Muscle layer of colon (tissue), 2 donors: ENCODE results near the gene PLA2G6.

Source experiments
- H3K27ac ChIP-seq: one replicate; pipeline ENCODE4 v1.7.0; 2013; ENCODE audit warnings: low read depth, mild to moderate bottlenecking, low read length, moderate library complexity
- H3K27me3 ChIP-seq, 2 donors: one replicate each; pipeline ENCODE4 v1.7.0; 2013; ENCODE audit warnings: low read length in 2 of 2, mild to moderate bottlenecking in 2 of 2; ENCODE audit not compliant: insufficient read depth in 2 of 2, control insufficient read depth in 1 of 2
- H3K36me3 ChIP-seq: one replicate; pipeline ENCODE4 v1.7.0; 2013; ENCODE audit warnings: mild to moderate bottlenecking, low read length; ENCODE audit not compliant: insufficient read depth
- H3K4me1 ChIP-seq: one replicate; pipeline ENCODE4 v1.7.0; 2013; ENCODE audit warnings: mild to moderate bottlenecking, low read length; ENCODE audit not compliant: insufficient read depth
- H3K4me3 ChIP-seq, 2 donors: one replicate each; pipeline ENCODE4 v1.7.0; 2013; ENCODE audit warnings: low read length in 2 of 2, low read depth in 1 of 2, mild to moderate bottlenecking in 1 of 2, moderate library complexity in 1 of 2
- H3K9ac ChIP-seq: one replicate; pipeline ENCODE4 v1.7.0; 2013; ENCODE audit warnings: low read length
- H3K9me3 ChIP-seq: one replicate; pipeline ENCODE4 v1.7.0; 2013; ENCODE audit warnings: mild to moderate bottlenecking, low read length
- donor health status: abdominal sarcoma.
- donor health status: Adenocarcinoma of cecum.

The PLA2G6 gene

GRCh38 chr22:38181453-38182200 lies at the start of gene PLA2G6:
Gene PLA2G6, minus strand, starts transcription at chr22:38181830. Its CDS starts 12,404 bp downstream, at chr22:38169426.
- Histone ChIP-seq H3K9me3 (no peaks in the 10 kb centered on the region), H3K4me3 (peak within 1 kb of the TSS; percentile 28 to 92), H3K36me3 (no peaks in the 10 kb centered on the region), H3K4me1 (peaks cover 28% of the 10 kb centered on the region), H3K27ac (peak within 1 kb of the TSS; percentile 73), H3K9ac (peak within 1 kb of the TSS; percentile 91), H3K27me3 (no peaks in the 10 kb centered on the region)

GRCh38 chr22:38230916-38231315 lies 49.3 kb upstream of the PLA2G6 start:
- peaks cover 10% of the 10 kb centered on the region for H3K4me1 ChIP-seq
- H3K9me3 ChIP-seq, result no peaks in the 10 kb centered on the region
- no peak overlapping the region for H3K4me3 ChIP-seq
- H3K9ac ChIP-seq, result no peak overlapping the region
- H3K27me3 ChIP-seq, result no peaks in the 10 kb centered on the region
- H3K27ac ChIP-seq, result no peak overlapping the region
- H3K36me3 ChIP-seq, result peaks cover 61% of the 10 kb centered on the region

- Histone ChIP-seq H3K4me1 (peaks cover 10% of the 10 kb centered on the region), H3K9ac (no peak overlapping the region)
These were observed 48.6 kb upstream of the PLA2G6 start for GRCh38 chr22:38230108-38230825.

GRCh38 chr22:38228873-38229740 lies 47.5 kb upstream of the PLA2G6 start:
- Histone ChIP-seq H3K27me3 (no peaks in the 10 kb centered on the region), H3K4me1 (peaks cover 10% of the 10 kb centered on the region), H3K9me3 (no peaks in the 10 kb centered on the region), H3K36me3 (peaks cover 56% of the 10 kb centered on the region), H3K9ac (no peak overlapping the region), H3K4me3 (no peak overlapping the region), H3K27ac (no peak overlapping the region)

More at GRCh38 chr22:38230108-38230825, 48.6 kb upstream of the PLA2G6 start:
- Histone ChIP-seq H3K36me3 (peaks cover 56% of the 10 kb centered on the region), H3K9me3 (no peaks in the 10 kb centered on the region), H3K27me3 (no peaks in the 10 kb centered on the region), H3K4me3 (no peak overlapping the region), H3K27ac (no peak overlapping the region)

GRCh38 chr22:38228326-38228872 lies 46.8 kb upstream of the PLA2G6 start:
- Histone ChIP-seq H3K36me3 (peaks cover 55% of the 10 kb centered on the region), H3K27me3 (no peaks in the 10 kb centered on the region), H3K4me1 (peaks cover 10% of the 10 kb centered on the region), H3K27ac (no peak overlapping the region), H3K9ac (no peak overlapping the region), H3K9me3 (no peaks in the 10 kb centered on the region), H3K4me3 (no peak overlapping the region)

- no peak overlapping the region for H3K27ac ChIP-seq
- H3K4me3 ChIP-seq, result no peak overlapping the region
- H3K4me1 ChIP-seq, result peaks cover 10% of the 10 kb centered on the region
- H3K27me3 ChIP-seq, result no peaks in the 10 kb centered on the region
- H3K9ac ChIP-seq, result no peak overlapping the region
- H3K9me3 ChIP-seq, result no peaks in the 10 kb centered on the region
- H3K36me3 ChIP-seq, result peaks cover 47% of the 10 kb centered on the region
These were observed 45.4 kb upstream of the PLA2G6 start for GRCh38 chr22:38226853-38227649.

- peaks cover 21% of the 10 kb centered on the region for H3K4me1 ChIP-seq
- H3K9me3 ChIP-seq, result no peaks in the 10 kb centered on the region
- no peaks in the 10 kb centered on the region for H3K27me3 ChIP-seq
- H3K4me3 ChIP-seq, result no peak overlapping the region
- no peak overlapping the region for H3K27ac ChIP-seq
- peaks cover 27% of the 10 kb centered on the region for H3K36me3 ChIP-seq
- H3K9ac ChIP-seq, result no peak overlapping the region
These were observed 41.8 kb upstream of the PLA2G6 start for GRCh38 chr22:38223289-38223960.

- Histone ChIP-seq H3K27me3 (no peaks in the 10 kb centered on the region), H3K4me1 (peaks cover 25% of the 10 kb centered on the region), H3K9ac (no peak overlapping the region), H3K36me3 (peaks cover 20% of the 10 kb centered on the region), H3K4me3 (no peak overlapping the region), H3K27ac (no peak overlapping the region), H3K9me3 (no peaks in the 10 kb centered on the region)
These were observed 41.1 kb upstream of the PLA2G6 start for GRCh38 chr22:38222797-38223119.

GRCh38 chr22:38221908-38222796 lies 40.5 kb upstream of the PLA2G6 start:
- Histone ChIP-seq H3K4me3 (no peak overlapping the region), H3K27ac (no peak overlapping the region), H3K9me3 (no peaks in the 10 kb centered on the region), H3K27me3 (no peaks in the 10 kb centered on the region), H3K36me3 (peaks cover 20% of the 10 kb centered on the region), H3K9ac (no peak overlapping the region), H3K4me1 (peaks cover 27% of the 10 kb centered on the region)
